MCF 10A (cell line): ENCODE measurements around the gene SLC17A2. TPM values are rescaled to one million over a fixed set of nuclear protein-coding genes. Genes with fewer than 3 reads are reported as not detected.

Experiments used
- BruUV-seq: library from RNA; stranded (reverse); fragments of 400-500 nt; replicated peaks from 2 replicates; lab custom pipeline; 2021; lab: Mats Ljungman, UMichigan
- CTCF ChIA-PET: fragments of 300-600 bp; sonication (Branson Sonifier 250); formaldehyde crosslinking; extraction: SDS; loops from one replicate; lab custom pipeline; 2021; ENCODE audit warnings: antibody characterized with exemption, inconsistent platforms; lab: Yijun Ruan, JAX
- POLR2A ChIA-PET: fragments of 300-600, 350-650 bp; sonication (Branson Sonifier 250); formaldehyde crosslinking; extraction: SDS; loops from one replicate; lab custom pipeline; 2020; ENCODE audit warnings: antibody characterized with exemption, inconsistent platforms; lab: Yijun Ruan, JAX
- DNase-seq: peaks from one replicate; pipeline ENCODE4 v3.0.0-alpha.2; 2018; ENCODE audit not compliant: unreplicated experiment
- H3K27ac Mint-ChIP-seq: one replicate; pipeline ENCODE4 v1.8.0; 2022; ENCODE audit warnings: mild to moderate bottlenecking, low read depth, mixed read lengths; ENCODE audit not compliant: unreplicated experiment
- H3K27me3 Mint-ChIP-seq: one replicate; pipeline ENCODE4 v1.8.0; 2022; ENCODE audit warnings: mixed read lengths; ENCODE audit not compliant: insufficient read depth, unreplicated experiment
- H3K36me3 Mint-ChIP-seq: one replicate; pipeline ENCODE4 v1.8.0; 2022; ENCODE audit warnings: mild to moderate bottlenecking, moderate library complexity, mixed read lengths; ENCODE audit not compliant: insufficient read depth, unreplicated experiment
- H3K4me1 Mint-ChIP-seq: one replicate; pipeline ENCODE4 v1.8.0; 2022; ENCODE audit warnings: mixed read lengths; ENCODE audit not compliant: insufficient read depth, unreplicated experiment
- H3K4me3 Mint-ChIP-seq: one replicate; pipeline ENCODE4 v1.8.0; 2022; ENCODE audit warnings: mild to moderate bottlenecking, moderate library complexity, mixed read lengths; ENCODE audit not compliant: unreplicated experiment
- H3K9me3 Mint-ChIP-seq: one replicate; pipeline ENCODE4 v1.8.0; 2022; ENCODE audit warnings: mixed read lengths; ENCODE audit not compliant: unreplicated experiment
- CTCF ChIP-seq: fragments of 200-600 bp; IDR thresholded peaks from one replicate; pipeline ENCODE4 v1.8.0; 2022; ENCODE audit warnings: antibody characterized with exemption, mild to moderate bottlenecking; ENCODE audit not compliant: unreplicated experiment
- intact Hi-C: fragments of 100-400 bp; cut with micrococcal nuclease; formaldehyde crosslinking; loops from 2 replicates; pipeline ENCODE4 v1.14.1; 2022
- total RNA-seq: library from RNA; stranded (reverse); gene quantifications from 2 replicates; pipeline ENCODE4 v1.2.3, GENCODE V29; 2022

SLC17A2 gene
- total RNA-seq, 1 experiment from 2014 or later: not detected

- Mint-ChIP-seq H3K27me3 (no peaks in the 10 kb centered on the region), H3K4me3 (no peak overlapping the region), H3K27ac (no peak overlapping the region), H3K4me1 (no peaks in the 10 kb centered on the region), H3K36me3 (no peaks in the 10 kb centered on the region), H3K9me3 (no peaks in the 10 kb centered on the region)
- no peak for TF ChIP-seq CTCF
- DNase-seq: no peak
- intact Hi-C loops: no loop called here
- BruUV-seq: no TSS peak
- CTCF ChIA-PET: interaction anchor here (0.9 to 1.6 kb wide), 2 partner anchors 11 to 133 kb away, joined by 3 to 4 read pairs; no protein-coding TSS in a partner anchor
- POLR2A ChIA-PET: no interaction called here
Observed at GRCh38 chr6:25922301-25922700, 8.2 kb downstream of the SLC17A2 start.

- no peak for TF ChIP-seq CTCF
- BruUV-seq: no TSS peak
Observed at GRCh38 chr6:25921525-25922203, 8.8 kb downstream of the SLC17A2 start.

GRCh38 chr6:25919657-25920056 lies 10.8 kb downstream of the SLC17A2 start:
- H3K4me3 Mint-ChIP-seq: no peak overlapping the region
- no peaks in the 10 kb centered on the region for H3K9me3 Mint-ChIP-seq
- H3K4me1 Mint-ChIP-seq: no peaks in the 10 kb centered on the region
- no TSS peak for BruUV-seq
- H3K27me3 Mint-ChIP-seq: no peaks in the 10 kb centered on the region
- H3K36me3 Mint-ChIP-seq: no peaks in the 10 kb centered on the region
- intact Hi-C loops: no loop called here
- no peak overlapping the region for H3K27ac Mint-ChIP-seq
- ChIA-PET POLR2A (no interaction called here), CTCF (interaction anchor here (0.6 to 1.3 kb wide), 6 partner anchors 16 to 364 kb away, joined by 3 to 4 read pairs (median 3); no protein-coding TSS in a partner anchor)
- TF ChIP-seq CTCF: no peak
- DNase-seq: no peak

More at GRCh38 chr6:25921525-25922203, 8.8 kb downstream of the SLC17A2 start:
- ChIA-PET CTCF (interaction anchor here (0.9 kb wide), 1 partner anchor 12 kb away, joined by 4 read pairs; no protein-coding TSS in a partner anchor), POLR2A (no interaction called here)
- intact Hi-C loops: no loop called here
- H3K27me3 Mint-ChIP-seq: no peaks in the 10 kb centered on the region
- no peak for DNase-seq
- H3K36me3 Mint-ChIP-seq: no peaks in the 10 kb centered on the region
- H3K4me3 Mint-ChIP-seq: no peak overlapping the region
- H3K27ac Mint-ChIP-seq: no peak overlapping the region
- no peaks in the 10 kb centered on the region for H3K4me1 Mint-ChIP-seq
- H3K9me3 Mint-ChIP-seq: no peaks in the 10 kb centered on the region

- no peaks in the 10 kb centered on the region for H3K27me3 Mint-ChIP-seq
- CTCF ChIA-PET: interaction anchor here (0.5 to 0.6 kb wide), 2 partner anchors 15 to 52 kb away, joined by 3 read pairs; no protein-coding TSS in a partner anchor
Observed at GRCh38 chr6:25918083-25918683, 12.3 kb downstream of the SLC17A2 start.

More at GRCh38 chr6:25918083-25918683, 12.3 kb downstream of the SLC17A2 start:
- no peaks in the 10 kb centered on the region for H3K36me3 Mint-ChIP-seq
- no peak for TF ChIP-seq CTCF
- no TSS peak for BruUV-seq
- no peak for DNase-seq
- no peaks in the 10 kb centered on the region for H3K4me1 Mint-ChIP-seq
- POLR2A ChIA-PET: no interaction called here
- intact Hi-C loops: no loop called here
- no peak overlapping the region for H3K27ac Mint-ChIP-seq
- H3K9me3 Mint-ChIP-seq: no peaks in the 10 kb centered on the region
- H3K4me3 Mint-ChIP-seq: no peak overlapping the region
